PFSK-1 (cell line): ENCODE results near the gene FMN1.
A peak's percentile ranks its signal among the peaks of the same experiment; 100 is the strongest.

Experiments used
- FOXP2 ChIP-seq: optimal IDR thresholded peaks from 2 replicates; pipeline ENCODE3; 2011; ENCODE audit warnings: borderline replicate concordance, control low read depth, inconsistent platforms; ENCODE audit not compliant: insufficient read depth; ENCODE audit errors: extremely low read length, extremely low read depth
- POLR2AphosphoS5 ChIP-seq: IDR thresholded peaks from 2 replicates; pipeline ENCODE4 v1.6.1; 2012; ENCODE audit warnings: low read depth, mild to moderate bottlenecking, control low read depth, low read length, moderate library complexity
- REST ChIP-seq, 2 experiments: IDR thresholded peaks; 2 replicates each; pipeline versions ENCODE4 v1.6.1 to v1.8.0; 2011 to 2012; ENCODE audit warnings: low read depth in 2 of 2, low read length in 2 of 2, control low read depth in 1 of 2, inconsistent platforms in 1 of 2, mild to moderate bottlenecking in 1 of 2, moderate library complexity in 1 of 2; ENCODE audit not compliant: insufficient read depth in 1 of 2
- SIN3A ChIP-seq: IDR thresholded peaks from 2 replicates; pipeline ENCODE4 v1.6.1; 2012; ENCODE audit warnings: mild to moderate bottlenecking, low read length, moderate library complexity, borderline replicate concordance; ENCODE audit not compliant: insufficient read depth
- TAF1 ChIP-seq: IDR thresholded peaks from 2 replicates; pipeline ENCODE4 v1.6.1; 2012; ENCODE audit warnings: low read length, control low read depth, borderline replicate concordance; ENCODE audit not compliant: insufficient read depth

FMN1 gene

GRCh38 chr15:33093222-33093621 lies 101.3 kb downstream of the FMN1 start:
- TF ChIP-seq REST (IDR thresholded peaks at IDR 0.05; ENCODE audit: insufficient read depth in 1 of 2, low read depth in 2 of 2, low read length in 2 of 2) = no peak

DNA sequence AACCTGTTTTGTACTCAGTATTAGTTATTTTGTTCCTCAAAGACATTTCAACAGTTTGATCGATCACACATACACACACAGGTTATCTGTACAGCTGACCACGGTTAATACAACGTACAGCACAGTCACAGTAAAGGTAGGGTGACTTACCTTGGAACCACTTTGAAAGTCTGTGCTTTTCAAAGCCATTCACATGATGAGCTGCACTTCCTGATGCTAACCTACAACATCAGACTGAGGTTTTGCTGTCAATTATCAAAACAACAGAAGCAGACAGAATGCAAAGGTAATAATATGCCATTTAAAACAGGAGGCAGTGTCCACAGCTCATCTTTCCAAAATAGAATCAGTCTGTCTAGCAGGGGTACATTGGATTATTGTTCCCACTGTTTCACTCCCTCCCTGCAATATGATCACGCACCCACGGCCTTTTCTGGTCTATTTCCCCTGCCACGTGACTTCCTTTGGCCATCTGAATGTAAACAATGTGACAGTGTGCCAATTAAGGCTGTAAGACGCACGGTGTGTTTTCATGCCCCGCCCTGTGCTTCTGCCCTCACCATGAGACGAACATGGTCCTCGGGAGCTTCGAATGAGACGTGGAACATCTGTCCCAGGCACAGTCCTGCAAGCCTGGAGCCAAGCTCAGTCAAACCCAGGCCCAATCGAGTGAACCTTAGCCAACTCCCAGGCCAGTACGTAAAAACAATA lies 102.4 kb downstream of the FMN1 start:
- TF ChIP-seq REST (IDR thresholded peaks at IDR 0.05; ENCODE audit: insufficient read depth in 1 of 2, low read depth in 2 of 2, low read length in 2 of 2) = no peak
- peak; percentile 31 for TF ChIP-seq FOXP2

GRCh38 chr15:33089878-33090757 lies 104.4 kb downstream of the FMN1 start:
- TF ChIP-seq POLR2AphosphoS5 = no peak
- TF ChIP-seq TAF1 = no peak
- no peak for TF ChIP-seq FOXP2
- no peak for TF ChIP-seq REST (IDR thresholded peaks at IDR 0.05; ENCODE audit: insufficient read depth in 1 of 2, low read depth in 2 of 2, low read length in 2 of 2)
- no peak for TF ChIP-seq SIN3A

DNA sequence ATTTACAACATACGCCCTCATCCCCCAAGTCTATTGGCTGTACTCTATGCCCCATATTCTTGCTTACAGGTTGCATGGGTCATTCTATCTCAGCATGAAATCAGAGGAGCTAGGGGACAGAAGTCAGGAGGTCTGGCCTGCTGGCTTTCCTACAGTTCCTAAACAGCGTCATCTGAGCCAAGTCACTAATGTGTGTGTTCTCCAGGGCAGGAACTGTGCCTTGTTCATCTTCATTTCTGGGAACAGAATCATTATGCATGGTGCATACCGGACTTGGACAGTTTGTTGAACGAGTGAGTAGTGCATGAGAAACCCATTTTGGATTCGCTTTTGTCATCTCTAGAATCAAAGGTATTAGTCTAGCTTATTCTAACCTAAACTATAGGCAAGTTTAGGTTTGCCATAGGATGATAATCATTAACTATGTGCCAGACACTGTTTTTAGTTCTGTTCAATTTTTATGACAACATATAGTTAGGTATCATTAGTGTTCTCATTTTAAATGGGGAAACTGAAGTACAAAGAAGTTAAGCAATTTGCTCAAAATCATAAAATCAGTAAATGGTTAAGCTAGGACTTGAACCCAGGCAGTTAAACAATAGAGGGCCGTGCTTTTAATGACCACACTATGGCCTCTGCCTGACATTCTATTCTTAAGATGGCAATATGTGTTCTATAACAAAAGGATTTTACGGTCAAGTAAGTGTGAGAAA lies 105.2 kb downstream of the FMN1 start:
- TF ChIP-seq TAF1 (no peak), POLR2AphosphoS5 (no peak), FOXP2 (no peak), REST (IDR thresholded peaks at IDR 0.05; ENCODE audit: insufficient read depth in 1 of 2, low read depth in 2 of 2, low read length in 2 of 2) (no peak), SIN3A (no peak)
